Measurements from ENCODE around the gene PPP6R2.

Gene PPP6R2

DNA sequence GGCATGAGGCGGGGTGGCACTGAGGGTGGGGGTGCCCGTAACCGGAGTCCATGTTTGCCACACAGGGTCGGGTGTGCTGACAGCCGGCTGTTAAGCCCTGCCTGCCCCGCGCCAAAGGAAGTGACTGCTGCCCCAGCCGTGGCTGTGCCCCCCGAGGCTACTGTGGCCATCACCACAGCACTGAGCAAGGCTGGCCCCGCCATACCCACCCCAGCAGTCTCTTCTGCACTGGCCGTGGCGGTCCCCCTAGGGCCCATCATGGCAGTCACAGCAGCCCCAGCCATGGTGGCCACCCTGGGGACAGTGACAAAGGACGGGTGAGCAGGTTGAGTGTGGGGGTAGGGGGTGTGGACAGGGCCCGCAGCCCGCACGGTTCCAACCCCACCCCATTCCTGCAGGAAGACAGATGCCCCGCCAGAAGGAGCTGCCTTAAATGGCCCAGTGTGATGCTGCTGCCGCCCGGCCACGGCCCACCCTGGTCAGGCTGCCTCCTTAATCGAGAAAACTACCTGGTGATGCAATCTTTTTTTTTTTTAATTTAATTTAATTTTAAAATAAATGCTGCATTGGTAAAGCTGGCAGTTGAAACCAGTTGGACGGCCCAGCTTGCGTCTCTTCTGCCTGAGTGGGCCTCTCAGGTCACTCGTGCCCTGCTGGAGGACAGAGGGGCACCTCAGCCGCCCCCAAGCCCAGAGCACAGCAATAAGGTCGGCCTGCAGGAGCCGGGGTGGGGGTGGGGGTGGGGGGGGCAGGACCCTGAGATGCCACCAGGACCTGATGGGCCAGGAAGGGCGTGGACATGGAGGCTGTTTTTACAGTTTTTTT is 100.9 kb downstream of the PPP6R2 start:
- H3K9ac ChIP-seq (ENCODE audit: low read depth in 1 of 2, low read length in 2 of 2) = no peak overlapping the region
- H3K4me3 ChIP-seq (ENCODE audit: low read depth in 1 of 2, low read length in 2 of 2) = no peak overlapping the region
- H3K36me3 ChIP-seq (ENCODE audit: control insufficient read depth in 1 of 2, insufficient read depth in 2 of 2, low read length in 2 of 2) = peaks cover 10 to 66% of the 10 kb centered on the region in 2 donors
- H3K9me3 ChIP-seq (ENCODE audit: control insufficient read depth in 1 of 2, low read length in 2 of 2) = no peaks in the 10 kb centered on the region
- H3K27ac ChIP-seq (ENCODE audit: low read depth, low read length) = peak overlapping the region; percentile 13
- H3K4me1 ChIP-seq (ENCODE audit: control insufficient read depth in 1 of 2, insufficient read depth in 2 of 2, low read length in 2 of 2) = peaks cover 7 to 16% of the 10 kb centered on the region in 2 donors
- no peaks in the 10 kb centered on the region for H3K27me3 ChIP-seq (ENCODE audit: control insufficient read depth in 1 of 2, insufficient read depth in 2 of 2, low read length in 2 of 2)

DNA sequence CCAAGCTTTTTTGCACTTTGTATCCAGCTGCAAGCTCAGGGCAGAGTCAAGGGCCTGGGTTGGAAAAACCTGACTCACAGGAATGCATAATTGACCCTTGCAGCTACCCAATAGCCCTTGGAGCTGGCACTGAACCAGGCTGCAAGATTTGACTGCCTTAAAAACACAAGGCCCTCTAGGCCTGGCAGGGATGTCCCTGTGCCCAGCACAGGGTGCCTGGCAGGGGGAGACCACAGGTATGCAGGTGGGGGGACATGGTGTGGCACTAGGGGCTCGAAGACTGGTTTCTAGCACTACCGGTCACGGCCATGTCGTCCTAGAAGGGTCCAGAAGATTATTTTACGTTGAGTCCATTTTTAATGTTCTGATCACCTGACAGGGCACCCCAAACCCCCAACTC is 101.5 kb downstream of the PPP6R2 start:
- H3K9me3 ChIP-seq (ENCODE audit: control insufficient read depth in 1 of 2, low read length in 2 of 2) = no peaks in the 10 kb centered on the region
- H3K27me3 ChIP-seq (ENCODE audit: control insufficient read depth in 1 of 2, insufficient read depth in 2 of 2, low read length in 2 of 2) = no peaks in the 10 kb centered on the region
- no peak overlapping the region for H3K9ac ChIP-seq (ENCODE audit: low read depth in 1 of 2, low read length in 2 of 2)
- H3K4me1 ChIP-seq (ENCODE audit: control insufficient read depth in 1 of 2, insufficient read depth in 2 of 2, low read length in 2 of 2) = peaks cover 7 to 16% of the 10 kb centered on the region in 2 donors
- H3K27ac ChIP-seq (ENCODE audit: low read depth, low read length) = no peak overlapping the region
- H3K36me3 ChIP-seq (ENCODE audit: control insufficient read depth in 1 of 2, insufficient read depth in 2 of 2, low read length in 2 of 2) = peaks cover 9 to 63% of the 10 kb centered on the region in 2 donors
- H3K4me3 ChIP-seq (ENCODE audit: low read depth in 1 of 2, low read length in 2 of 2) = no peak overlapping the region

DNA sequence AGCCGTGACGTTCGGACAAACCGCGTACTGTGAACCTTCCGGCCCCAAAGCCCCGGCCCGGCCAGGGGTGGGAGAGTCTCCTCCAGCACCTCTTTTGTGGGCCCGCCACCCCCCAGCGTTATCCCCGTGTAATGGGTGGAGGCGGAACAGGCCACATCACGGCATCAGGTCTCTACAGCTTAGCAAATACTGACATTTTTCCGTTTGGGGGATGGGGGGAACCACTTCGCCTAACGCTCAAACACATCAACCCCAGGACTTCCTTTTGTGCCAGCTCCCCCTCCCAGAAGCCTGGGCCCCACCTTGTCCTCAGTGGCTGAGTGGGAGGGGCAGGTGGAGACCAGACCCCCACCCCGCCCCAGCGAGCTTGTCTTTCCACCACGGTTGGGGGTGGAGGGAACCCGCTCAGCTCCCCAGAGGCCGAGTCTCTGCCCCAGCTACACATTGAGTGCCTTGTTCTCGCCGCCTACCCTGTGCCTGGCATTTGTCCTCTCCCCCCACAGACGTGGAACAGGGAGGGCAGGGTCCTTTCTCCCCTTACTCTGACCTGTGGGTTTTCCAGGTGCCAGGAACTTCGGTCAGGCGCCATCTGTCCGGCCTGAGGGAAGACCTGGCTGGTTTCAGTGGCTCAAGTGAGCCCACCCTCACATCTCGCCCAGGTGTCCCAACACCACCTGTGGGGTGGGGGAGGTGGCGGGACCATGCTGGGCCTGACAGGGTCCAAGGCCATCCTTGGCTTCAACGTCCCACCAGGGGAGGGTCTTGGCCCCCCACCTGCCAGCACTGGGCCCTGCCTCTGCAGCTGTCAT is 102.1 kb downstream of the PPP6R2 start:
- H3K4me1 ChIP-seq (ENCODE audit: control insufficient read depth in 1 of 2, insufficient read depth in 2 of 2, low read length in 2 of 2) = peaks cover 7 to 16% of the 10 kb centered on the region in 2 donors
- no peaks in the 10 kb centered on the region for H3K9me3 ChIP-seq (ENCODE audit: control insufficient read depth in 1 of 2, low read length in 2 of 2)
- H3K27ac ChIP-seq (ENCODE audit: low read depth, low read length) = no peak overlapping the region
- no peaks in the 10 kb centered on the region for H3K27me3 ChIP-seq (ENCODE audit: control insufficient read depth in 1 of 2, insufficient read depth in 2 of 2, low read length in 2 of 2)
- H3K9ac ChIP-seq (ENCODE audit: low read depth in 1 of 2, low read length in 2 of 2) = no peak overlapping the region
- peaks cover 9 to 60% of the 10 kb centered on the region in 2 donors for H3K36me3 ChIP-seq (ENCODE audit: control insufficient read depth in 1 of 2, insufficient read depth in 2 of 2, low read length in 2 of 2)
- H3K4me3 ChIP-seq (ENCODE audit: low read depth in 1 of 2, low read length in 2 of 2) = no peak overlapping the region

DNA sequence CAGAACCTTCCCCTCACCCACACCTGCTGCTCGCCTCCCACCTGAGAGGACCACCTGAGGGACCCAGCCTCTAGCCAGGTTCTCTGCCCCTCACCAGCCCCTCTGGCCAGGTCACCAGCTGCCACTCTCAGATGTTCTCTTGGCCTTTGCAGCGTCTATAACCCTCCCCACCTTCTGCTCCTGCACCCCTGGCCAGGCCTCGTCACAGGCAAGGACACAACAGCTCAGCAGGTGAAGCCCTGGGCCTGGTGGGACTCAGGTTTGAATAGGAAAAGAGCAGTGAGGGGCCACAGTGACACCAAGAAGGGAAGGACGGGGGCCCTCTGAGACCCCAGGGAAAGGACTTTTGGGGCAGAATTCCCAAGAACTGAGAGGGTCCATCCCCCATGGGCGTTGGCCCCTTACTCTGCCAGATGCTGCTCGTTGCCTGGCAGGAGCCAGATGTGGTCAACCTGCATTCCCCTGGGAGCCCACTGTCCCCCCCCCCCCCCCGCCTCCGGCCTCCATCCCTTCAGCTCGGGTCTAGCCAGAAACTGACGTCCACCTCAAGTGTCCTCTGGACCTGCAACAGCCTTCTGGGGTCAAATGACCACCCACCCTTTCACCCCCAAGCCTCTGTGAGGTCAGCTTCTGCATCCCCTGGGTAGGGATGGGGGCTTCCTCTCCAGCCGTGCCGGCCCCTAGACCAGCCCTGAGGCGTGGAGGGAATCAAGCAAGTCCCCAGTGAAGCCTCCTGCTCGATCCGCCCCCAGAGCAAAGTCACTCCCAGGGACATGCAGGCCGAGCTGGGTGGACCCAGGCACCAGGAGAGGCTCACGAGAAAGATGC is 103.0 kb downstream of the PPP6R2 start:
- peaks cover 7 to 16% of the 10 kb centered on the region in 2 donors for H3K4me1 ChIP-seq (ENCODE audit: control insufficient read depth in 1 of 2, insufficient read depth in 2 of 2, low read length in 2 of 2)
- H3K9ac ChIP-seq (ENCODE audit: low read depth in 1 of 2, low read length in 2 of 2) = no peak overlapping the region
- H3K27me3 ChIP-seq (ENCODE audit: control insufficient read depth in 1 of 2, insufficient read depth in 2 of 2, low read length in 2 of 2) = no peaks in the 10 kb centered on the region
- no peak overlapping the region for H3K4me3 ChIP-seq (ENCODE audit: low read depth in 1 of 2, low read length in 2 of 2)
- peaks cover 9 to 58% of the 10 kb centered on the region in 2 donors for H3K36me3 ChIP-seq (ENCODE audit: control insufficient read depth in 1 of 2, insufficient read depth in 2 of 2, low read length in 2 of 2)
- no peak overlapping the region for H3K27ac ChIP-seq (ENCODE audit: low read depth, low read length)
- no peaks in the 10 kb centered on the region for H3K9me3 ChIP-seq (ENCODE audit: control insufficient read depth in 1 of 2, low read length in 2 of 2)

DNA sequence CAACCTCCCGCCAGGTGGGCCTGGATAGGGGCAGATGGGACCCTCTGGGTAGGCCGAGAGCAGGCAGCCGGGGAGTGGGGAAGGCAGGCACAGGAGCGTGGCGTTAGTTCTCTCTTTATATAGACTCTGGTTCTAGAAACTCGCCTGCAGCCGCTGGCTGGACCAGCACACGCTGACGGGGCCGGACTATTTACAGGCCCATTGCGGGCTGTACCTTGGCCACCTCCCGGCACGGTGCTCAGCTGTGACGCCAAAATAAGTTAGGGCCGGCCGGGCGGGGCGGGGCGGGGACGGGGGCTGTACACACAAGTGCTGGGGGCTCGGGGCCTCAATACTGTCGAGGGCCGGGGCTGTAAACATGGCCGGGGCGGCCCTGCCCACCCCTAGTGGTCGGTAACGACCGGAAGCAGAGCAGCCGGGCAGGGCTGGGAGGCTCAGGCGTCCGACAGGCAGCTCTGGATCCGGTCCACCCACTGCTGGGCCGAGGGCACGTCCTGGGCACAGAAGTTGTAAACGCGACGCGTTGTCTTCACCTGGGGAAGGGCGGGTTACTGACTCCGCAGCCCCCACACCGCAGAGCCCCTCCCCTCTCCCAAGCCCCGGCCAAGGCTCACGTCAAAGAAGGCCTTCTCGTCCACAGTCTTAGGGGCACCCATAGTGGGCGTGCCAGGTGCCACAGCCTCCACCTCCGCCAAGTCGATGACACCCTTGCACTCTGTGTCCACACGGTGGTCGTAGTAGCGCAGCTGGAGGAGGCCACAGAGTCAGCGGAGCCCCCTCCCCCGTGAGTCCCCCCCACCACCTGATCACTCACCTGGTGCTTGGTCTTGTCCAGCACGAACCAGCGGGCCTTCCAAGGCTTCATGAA is 103.8 kb downstream of the PPP6R2 start:
- H3K27ac ChIP-seq (ENCODE audit: low read depth, low read length) = no peak overlapping the region
- peaks cover 7 to 16% of the 10 kb centered on the region in 2 donors for H3K4me1 ChIP-seq (ENCODE audit: control insufficient read depth in 1 of 2, insufficient read depth in 2 of 2, low read length in 2 of 2)
- peaks cover 9 to 57% of the 10 kb centered on the region in 2 donors for H3K36me3 ChIP-seq (ENCODE audit: control insufficient read depth in 1 of 2, insufficient read depth in 2 of 2, low read length in 2 of 2)
- H3K27me3 ChIP-seq (ENCODE audit: control insufficient read depth in 1 of 2, insufficient read depth in 2 of 2, low read length in 2 of 2) = no peaks in the 10 kb centered on the region
- H3K9me3 ChIP-seq (ENCODE audit: control insufficient read depth in 1 of 2, low read length in 2 of 2) = no peaks in the 10 kb centered on the region
- no peak overlapping the region for H3K4me3 ChIP-seq (ENCODE audit: low read depth in 1 of 2, low read length in 2 of 2)
- H3K9ac ChIP-seq (ENCODE audit: low read depth in 1 of 2, low read length in 2 of 2) = no peak overlapping the region

DNA sequence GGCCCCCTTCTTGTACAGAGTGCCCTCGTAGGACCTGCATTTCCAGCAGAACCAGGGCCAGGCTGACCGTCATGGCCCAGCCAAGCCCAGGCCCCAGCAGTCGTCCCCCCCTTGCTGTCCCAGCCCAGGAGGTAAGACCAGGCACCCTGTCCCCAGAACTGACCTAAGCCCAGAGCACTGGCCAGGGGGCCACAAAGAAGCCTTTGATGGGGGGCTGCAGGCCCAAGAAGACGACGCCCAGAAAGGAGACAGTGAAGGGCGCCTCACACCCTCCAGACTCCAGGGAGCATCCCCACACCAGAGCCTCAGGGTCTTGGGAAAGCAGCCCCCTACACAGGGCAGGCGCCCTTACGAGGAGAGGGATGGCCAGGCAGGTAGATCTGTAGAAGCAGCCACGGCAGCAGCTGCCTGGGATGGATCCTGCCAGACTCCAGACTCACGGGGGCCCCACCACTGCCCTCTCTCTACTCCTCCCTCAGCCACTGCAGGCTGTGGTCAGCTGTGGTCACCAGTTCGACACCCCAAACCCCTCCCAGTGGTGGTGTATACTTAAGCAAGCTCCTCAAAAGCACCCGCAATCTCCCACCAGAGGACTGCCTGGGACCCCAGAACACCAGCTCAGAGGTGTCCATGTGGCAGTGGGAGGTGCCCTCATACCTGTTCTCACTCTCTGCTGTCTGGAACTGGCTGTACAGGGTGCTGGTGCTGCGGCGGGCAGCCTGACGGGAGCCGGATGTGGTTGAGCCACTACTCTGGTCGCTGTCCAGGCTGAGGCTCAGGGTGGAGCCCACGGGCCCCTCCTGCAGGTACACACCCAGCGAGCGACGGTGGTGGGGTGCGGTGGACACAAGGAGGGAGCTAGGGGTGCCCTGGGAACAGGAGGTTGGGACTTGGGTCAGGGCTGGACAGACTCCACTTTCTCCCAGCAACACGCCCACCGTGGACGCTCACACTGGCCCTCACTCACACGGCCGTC is 104.7 kb downstream of the PPP6R2 start:
- Histone ChIP-seq H3K9me3 (ENCODE audit: control insufficient read depth in 1 of 2, low read length in 2 of 2) (no peaks in the 10 kb centered on the region), H3K4me3 (ENCODE audit: low read depth in 1 of 2, low read length in 2 of 2) (no peak overlapping the region), H3K36me3 (ENCODE audit: control insufficient read depth in 1 of 2, insufficient read depth in 2 of 2, low read length in 2 of 2) (peaks cover 9 to 59% of the 10 kb centered on the region in 2 donors), H3K27ac (ENCODE audit: low read depth, low read length) (no peak overlapping the region), H3K9ac (ENCODE audit: low read depth in 1 of 2, low read length in 2 of 2) (no peak overlapping the region), H3K4me1 (ENCODE audit: control insufficient read depth in 1 of 2, insufficient read depth in 2 of 2, low read length in 2 of 2) (peaks cover 7 to 16% of the 10 kb centered on the region in 2 donors), H3K27me3 (ENCODE audit: control insufficient read depth in 1 of 2, insufficient read depth in 2 of 2, low read length in 2 of 2) (no peaks in the 10 kb centered on the region)

DNA sequence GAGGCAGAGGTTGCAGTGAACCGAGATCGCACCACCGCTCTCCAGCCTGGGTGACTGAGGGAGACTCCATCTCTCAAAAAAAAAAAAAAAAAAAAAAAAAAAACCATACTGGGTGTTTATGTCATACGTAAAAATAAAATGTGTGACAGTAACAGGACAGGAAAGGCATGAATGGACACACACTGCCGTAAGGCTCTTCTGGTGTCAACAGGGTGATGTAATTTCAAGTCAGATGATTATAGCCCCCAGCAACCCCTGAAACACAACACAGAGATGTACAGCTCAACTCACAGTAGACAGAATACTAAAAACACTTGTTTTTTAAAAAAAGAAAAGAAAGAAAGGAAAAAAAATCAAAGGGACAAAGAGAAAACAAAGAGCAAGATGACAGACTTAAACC is 109.5 kb downstream of the PPP6R2 start:
- peaks cover 11 to 70% of the 10 kb centered on the region in 2 donors for H3K36me3 ChIP-seq (ENCODE audit: control insufficient read depth in 1 of 2, insufficient read depth in 2 of 2, low read length in 2 of 2)
- H3K27ac ChIP-seq (ENCODE audit: low read depth, low read length) = no peak overlapping the region

DNA sequence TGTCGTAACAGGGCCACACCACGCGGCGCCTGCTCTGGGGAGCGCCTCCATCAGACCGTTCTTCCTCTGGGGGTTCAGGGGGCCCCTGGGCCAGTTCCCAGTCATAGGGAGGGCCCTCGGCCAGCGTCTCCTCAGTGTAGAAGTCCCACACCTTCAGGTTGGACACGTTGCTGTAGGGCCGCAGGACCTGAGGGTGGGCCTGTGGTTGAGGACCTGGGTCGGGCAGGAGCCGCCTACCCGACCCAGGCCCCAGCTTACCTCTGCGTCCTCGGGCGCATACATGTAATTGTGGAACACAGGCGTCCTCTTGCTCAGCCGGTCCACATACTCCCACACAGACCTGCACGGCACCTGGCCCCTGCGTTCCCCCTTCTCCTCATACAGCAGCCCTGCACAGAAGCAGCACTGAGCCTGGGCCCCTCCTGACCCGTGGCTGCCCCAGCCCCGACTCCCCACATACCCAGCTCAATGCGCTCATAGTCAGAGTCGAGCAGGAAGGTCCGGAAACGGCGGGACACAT is 111.5 kb downstream of the PPP6R2 start:
- Histone ChIP-seq H3K9me3 (ENCODE audit: control insufficient read depth in 1 of 2, low read length in 2 of 2) (no peaks in the 10 kb centered on the region), H3K36me3 (ENCODE audit: control insufficient read depth in 1 of 2, insufficient read depth in 2 of 2, low read length in 2 of 2) (peaks cover 8 to 73% of the 10 kb centered on the region in 2 donors), H3K4me1 (ENCODE audit: control insufficient read depth in 1 of 2, insufficient read depth in 2 of 2, low read length in 2 of 2) (no peaks in the 10 kb centered on the region), H3K4me3 (ENCODE audit: low read depth in 1 of 2, low read length in 2 of 2) (no peak overlapping the region), H3K27me3 (ENCODE audit: control insufficient read depth in 1 of 2, insufficient read depth in 2 of 2, low read length in 2 of 2) (no peaks in the 10 kb centered on the region), H3K27ac (ENCODE audit: low read depth, low read length) (no peak overlapping the region), H3K9ac (ENCODE audit: low read depth in 1 of 2, low read length in 2 of 2) (no peak overlapping the region)

More for the DNA sequence above, 109.5 kb downstream of the PPP6R2 start:
- no peaks in the 10 kb centered on the region for H3K4me1 ChIP-seq (ENCODE audit: control insufficient read depth in 1 of 2, insufficient read depth in 2 of 2, low read length in 2 of 2)
- H3K9me3 ChIP-seq (ENCODE audit: control insufficient read depth in 1 of 2, low read length in 2 of 2) = no peaks in the 10 kb centered on the region
- no peak overlapping the region for H3K4me3 ChIP-seq (ENCODE audit: low read depth in 1 of 2, low read length in 2 of 2)
- no peak overlapping the region for H3K9ac ChIP-seq (ENCODE audit: low read depth in 1 of 2, low read length in 2 of 2)
- no peaks in the 10 kb centered on the region for H3K27me3 ChIP-seq (ENCODE audit: control insufficient read depth in 1 of 2, insufficient read depth in 2 of 2, low read length in 2 of 2)
